GM13977 (cell line): Measurements from ENCODE around the gene EIF2B2.

ENCODE experiments used
- DNase-seq: peaks from one replicate; pipeline ENCODE4 v3.0.0; 2012; ENCODE audit warnings: low spot score
- in situ Hi-C: fragments of 300-500 bp; cut with MboI; formaldehyde crosslinking; loops from one replicate; pipeline ENCODE4 v1.12.0; 2022; ENCODE audit warnings: low sequenced_read_pairs, low pct_unique_long_range_greater_than_20kb, mixed read lengths, inconsistent platforms; ENCODE audit not compliant: unreplicated experiment
- TF ChIP-seq, protein P1 (sequence below): IDR thresholded peaks from 2 replicates; pipeline ENCODE4 v1.5.1; 2012; ENCODE audit warnings: mild to moderate bottlenecking, control low read depth; ENCODE audit not compliant: insufficient read depth; ENCODE audit errors: extremely low read depth, missing control alignments

EIF2B2 gene

DNA sequence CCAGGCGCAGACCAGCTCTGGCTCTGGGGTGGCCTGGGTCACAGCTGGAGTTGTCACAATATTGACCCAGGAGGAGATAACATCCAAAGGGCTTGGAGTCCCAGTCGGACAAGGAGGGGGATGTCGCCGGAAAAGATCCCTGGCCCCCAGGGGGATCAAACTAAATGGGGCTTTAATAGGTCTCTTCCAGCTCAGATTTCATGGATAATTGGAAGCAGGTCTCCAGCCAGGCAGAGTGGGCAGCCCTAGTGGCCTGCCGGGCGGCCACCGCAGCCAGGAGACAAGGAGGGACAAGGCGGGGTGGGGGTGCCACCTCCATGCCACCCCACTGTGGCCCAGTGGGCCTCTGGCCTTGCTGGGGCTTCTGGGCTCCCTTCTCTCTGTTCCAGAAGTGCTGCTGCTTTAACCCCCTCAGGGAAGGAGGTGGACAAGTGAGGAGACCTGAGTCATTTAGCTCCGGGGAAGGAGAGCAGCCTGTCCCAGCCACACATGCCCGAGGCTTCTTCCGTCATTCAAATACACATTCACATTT lies 24.2 kb upstream of the EIF2B2 start:
- no peak for DNase-seq
- in situ Hi-C loops: no loop called here
- TF ChIP-seq, protein P1, sequence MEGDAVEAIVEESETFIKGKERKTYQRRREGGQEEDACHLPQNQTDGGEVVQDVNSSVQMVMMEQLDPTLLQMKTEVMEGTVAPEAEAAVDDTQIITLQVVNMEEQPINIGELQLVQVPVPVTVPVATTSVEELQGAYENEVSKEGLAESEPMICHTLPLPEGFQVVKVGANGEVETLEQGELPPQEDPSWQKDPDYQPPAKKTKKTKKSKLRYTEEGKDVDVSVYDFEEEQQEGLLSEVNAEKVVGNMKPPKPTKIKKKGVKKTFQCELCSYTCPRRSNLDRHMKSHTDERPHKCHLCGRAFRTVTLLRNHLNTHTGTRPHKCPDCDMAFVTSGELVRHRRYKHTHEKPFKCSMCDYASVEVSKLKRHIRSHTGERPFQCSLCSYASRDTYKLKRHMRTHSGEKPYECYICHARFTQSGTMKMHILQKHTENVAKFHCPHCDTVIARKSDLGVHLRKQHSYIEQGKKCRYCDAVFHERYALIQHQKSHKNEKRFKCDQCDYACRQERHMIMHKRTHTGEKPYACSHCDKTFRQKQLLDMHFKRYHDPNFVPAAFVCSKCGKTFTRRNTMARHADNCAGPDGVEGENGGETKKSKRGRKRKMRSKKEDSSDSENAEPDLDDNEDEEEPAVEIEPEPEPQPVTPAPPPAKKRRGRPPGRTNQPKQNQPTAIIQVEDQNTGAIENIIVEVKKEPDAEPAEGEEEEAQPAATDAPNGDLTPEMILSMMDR: no peak

DNA sequence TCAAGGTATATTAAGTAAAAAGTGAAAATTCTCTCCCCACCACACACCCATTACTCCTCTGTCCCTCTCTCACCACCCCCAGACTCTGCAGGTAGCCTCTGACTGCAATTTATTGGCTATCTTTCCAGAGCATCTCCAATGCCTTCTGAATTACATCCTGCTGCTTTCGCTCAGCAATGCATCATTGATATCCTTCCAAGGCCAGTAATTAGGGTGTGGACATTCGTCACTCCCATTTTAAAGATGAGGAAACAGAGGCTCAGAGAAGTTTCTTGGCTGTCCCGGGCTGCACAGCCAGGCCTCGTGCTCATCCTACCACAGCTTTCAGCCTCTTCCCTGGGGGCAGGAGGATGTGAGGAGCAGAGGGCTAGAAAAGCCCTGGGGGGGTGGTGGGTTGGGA lies 23.7 kb upstream of the EIF2B2 start:
- in situ Hi-C loops: no loop called here
- TF ChIP-seq, protein P1: no peak
- DNase-seq: no peak

DNA sequence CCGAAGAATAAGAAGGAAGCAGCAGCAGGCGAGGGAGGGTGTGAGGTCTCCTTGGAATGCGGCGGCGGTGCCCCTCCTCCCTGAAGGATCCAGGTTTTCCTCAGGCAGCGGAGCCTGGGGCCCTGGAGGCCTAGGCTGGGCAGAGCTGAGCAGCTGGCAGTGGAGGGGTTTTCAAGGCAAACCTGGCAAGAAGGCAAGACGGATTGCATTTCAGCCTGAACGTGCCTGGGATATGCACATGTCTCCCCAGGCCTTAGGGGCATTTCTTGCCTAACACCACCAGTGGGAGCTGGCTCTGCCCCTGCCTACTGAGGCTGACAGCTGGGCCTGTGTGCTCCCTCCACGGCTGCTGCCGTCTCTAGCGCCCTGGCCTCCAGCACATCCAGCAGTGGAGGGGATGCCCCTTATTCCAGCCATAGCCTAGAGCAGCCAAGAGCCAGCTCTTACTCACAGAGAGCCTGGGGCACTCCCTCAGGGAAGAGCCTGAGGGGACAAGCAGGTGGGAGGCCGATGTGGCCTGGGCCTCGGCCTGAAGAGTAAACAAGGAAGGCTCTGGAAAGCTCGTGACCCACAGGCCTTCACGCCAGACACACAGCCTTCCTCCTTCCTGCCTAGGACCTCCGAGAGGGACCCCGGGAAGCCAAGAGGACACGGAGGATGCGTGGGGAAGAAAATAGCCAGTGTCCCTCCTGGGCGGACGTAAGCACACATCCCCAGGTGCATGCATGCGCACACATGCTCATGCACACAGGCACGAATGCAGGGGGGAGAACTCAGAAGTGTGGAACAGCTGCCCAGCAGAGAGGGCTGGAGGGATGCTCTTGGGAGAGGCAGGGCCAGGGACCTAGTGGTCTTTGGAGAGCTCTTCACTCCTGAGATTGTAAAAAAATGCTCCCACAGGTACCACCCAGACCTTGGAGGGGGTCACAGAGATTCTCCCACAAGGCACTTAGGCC lies 23.0 kb upstream of the EIF2B2 start:
- TF ChIP-seq, protein P1: no peak
- no peak for DNase-seq
- in situ Hi-C loops: no loop called here

DNA sequence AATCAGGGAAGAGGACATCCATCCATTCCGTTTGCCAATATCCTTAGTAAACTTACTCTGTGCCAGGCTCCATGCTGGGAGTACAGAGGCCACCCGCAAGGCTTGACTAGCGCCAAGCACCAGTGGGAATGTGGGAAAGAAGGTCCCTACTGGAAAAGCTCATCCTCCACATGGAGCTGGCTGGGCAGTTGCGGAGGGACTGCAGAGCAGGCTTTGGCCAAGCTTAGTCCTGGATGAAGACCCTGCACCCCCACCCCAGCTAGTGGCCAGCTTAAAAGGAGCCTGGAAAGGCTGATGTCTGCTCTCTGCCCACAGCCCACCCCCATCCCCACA lies 22.4 kb upstream of the EIF2B2 start:
- TF ChIP-seq, protein P1: no peak
- no peak for DNase-seq
- in situ Hi-C loops: no loop called here

DNA sequence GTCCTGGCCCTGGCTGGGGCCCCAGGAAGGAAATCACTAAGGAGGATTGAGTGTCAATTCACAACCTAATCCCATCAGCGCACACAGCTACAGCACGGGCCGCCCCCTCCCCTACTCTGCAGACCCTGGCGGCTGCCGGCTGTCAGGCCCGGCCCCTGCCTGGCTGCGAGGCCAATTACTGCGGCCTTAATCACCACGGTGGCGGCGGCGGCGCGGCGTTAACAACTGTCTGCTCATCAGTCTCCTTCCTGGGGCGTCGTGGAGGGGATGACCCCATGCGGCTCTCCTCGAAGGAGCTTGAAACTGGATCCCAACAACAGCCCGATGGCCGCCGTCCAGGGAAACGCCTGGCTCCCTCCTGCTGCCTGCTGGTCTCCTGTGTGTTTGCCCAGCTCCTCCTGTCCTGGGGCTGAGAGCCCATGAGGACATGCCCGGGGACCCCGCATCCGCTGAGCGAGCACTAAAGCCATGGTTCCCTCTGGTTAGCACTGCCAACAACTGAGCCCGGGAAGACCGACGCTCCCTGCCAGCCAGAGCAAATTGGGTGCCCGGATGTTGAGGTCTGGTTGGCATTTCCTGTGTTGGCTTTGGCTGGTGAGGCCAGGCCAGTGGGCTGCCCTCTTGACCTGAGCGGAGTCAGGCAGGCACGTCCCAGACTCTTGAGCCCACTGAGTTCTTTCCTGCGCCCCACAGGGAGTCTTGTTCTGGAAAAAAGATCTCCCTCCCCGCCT lies 21.8 kb upstream of the EIF2B2 start:
- DNase-seq: no peak
- in situ Hi-C loops: no loop called here
- TF ChIP-seq, protein P1: no peak

DNA sequence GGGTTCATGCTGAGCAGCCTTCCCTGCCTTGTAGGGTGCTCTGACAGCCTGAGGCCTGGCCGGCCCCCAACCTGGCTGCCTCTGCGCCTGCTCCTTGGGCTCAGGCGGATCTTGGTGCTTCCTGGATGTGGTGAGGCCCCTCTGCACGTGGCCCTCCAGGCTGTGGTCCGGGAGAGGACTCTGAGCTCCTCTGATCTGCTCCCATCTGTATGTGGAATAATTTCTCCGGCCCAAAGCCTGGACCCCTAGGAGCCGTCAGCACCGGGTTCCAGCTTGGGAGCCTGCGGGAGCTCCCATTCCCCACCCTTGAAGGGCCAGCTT lies 21.3 kb upstream of the EIF2B2 start:
- in situ Hi-C loops: no loop called here
- DNase-seq: no peak
- TF ChIP-seq, protein P1: no peak
